HepG2 (cell line): Measurements from ENCODE around the gene PMFBP1. TPM values are rescaled to one million over a fixed set of nuclear protein-coding genes. Genes with fewer than 3 reads are reported as not detected.
A peak's percentile ranks its signal among the peaks of the same experiment; 100 is the strongest.

ENCODE experiments used
- ATAC-seq: fragments of 200-7000 bp; cut with Tn5 transposase; 3 replicates; pipeline ENCODE4 v1.9.1; 2020; ENCODE audit warnings: mild to moderate bottlenecking, moderate library complexity
- BruUV-seq: library from RNA; stranded (reverse); fragments of 400-500 nt; replicated peaks from 2 replicates; lab custom pipeline; 2021; lab: Mats Ljungman, UMichigan
- CTCF ChIA-PET: fragments of 300-600 bp; formaldehyde crosslinking; extraction: SDS; loops from one replicate; lab custom pipeline; 2021; ENCODE audit warnings: low total read pairs, inconsistent platforms, low intra/inter-chr PET ratio; lab: Yijun Ruan, JAX
- POLR2A ChIA-PET: fragments of 350-600 bp; sonication (Branson Sonifier 250); formaldehyde crosslinking; loops from one replicate; lab custom pipeline; 2020; ENCODE audit warnings: antibody characterized with exemption, inconsistent platforms; lab: Yijun Ruan, JAX
- DNase-seq: peaks from one replicate; pipeline ENCODE4 v3.0.0-alpha.2; 2015; ENCODE audit warnings: low spot score
- FAIRE-seq: peaks from 3 replicates; lab custom pipeline; 2011; peaks lifted over from hg19 to GRCh38; lab: Jason Lieb, UNC
- H2AFZ ChIP-seq: one replicate; pipeline ENCODE4 v1.6.1; 2011; ENCODE audit warnings: low read length, inconsistent platforms
- H3K27ac ChIP-seq: fragments of 300-600 bp; 3 replicates; pipeline ENCODE4 v1.8.0; 2011; ENCODE audit warnings: mixed run types, mild to moderate bottlenecking, mixed read lengths, low read length, inconsistent platforms; ENCODE audit not compliant: insufficient read depth; ENCODE audit errors: extremely low read length
- H3K27me3 ChIP-seq, 2 experiments: fragments of 200-600 bp in 1 of 2; 2 replicates in 1 of 2; 3 replicates in 1 of 2; pipeline versions ENCODE4 v1.6.0 to v1.8.0; 2011; ENCODE audit warnings: low read length in 2 of 2, mild to moderate bottlenecking in 2 of 2, moderate library complexity in 2 of 2, inconsistent platforms in 1 of 2; ENCODE audit not compliant: insufficient read depth in 2 of 2, control insufficient read depth in 1 of 2
- H3K36me3 ChIP-seq, 2 experiments: fragments of 200-600 bp in 1 of 2; replicated peaks in 1 of 2; 2 replicates in 1 of 2; 3 replicates in 1 of 2; pipeline versions ENCODE4 v1.5.1 to v1.8.0; 2011; ENCODE audit warnings: low read length in 2 of 2, inconsistent platforms in 1 of 2; ENCODE audit not compliant: insufficient read depth in 2 of 2, control insufficient read depth in 1 of 2
- H3K4me1 ChIP-seq: 2 replicates; pipeline ENCODE4 v1.5.1; 2012; ENCODE audit warnings: low read length, inconsistent platforms; ENCODE audit not compliant: insufficient read depth
- H3K4me2 ChIP-seq: 2 replicates; pipeline ENCODE4 v1.6.0; 2011; ENCODE audit warnings: low read depth, low read length, inconsistent platforms
- H3K4me3 ChIP-seq, 3 experiments: fragments of 200-600 bp in 1 of 3; sonication (generic), shearing (Covaris generic) in 1 of 3; replicated peaks in 1 of 3; 2 replicates each; pipeline ENCODE4 v1.5.1; 2011 to 2016; ENCODE audit warnings: low read length in 3 of 3, inconsistent platforms in 2 of 3, low read depth in 2 of 3, mild to moderate bottlenecking in 2 of 3, control low read depth in 1 of 3, mixed read lengths in 1 of 3; ENCODE audit not compliant: insufficient read depth in 1 of 3
- H3K79me2 ChIP-seq: one replicate; pipeline ENCODE4 v1.6.1; 2011; ENCODE audit warnings: low read length, inconsistent platforms; ENCODE audit not compliant: insufficient read depth
- H3K9ac ChIP-seq: 2 replicates; pipeline ENCODE4 v1.6.0; 2011; ENCODE audit warnings: mild to moderate bottlenecking, low read depth, low read length, inconsistent platforms; ENCODE audit not compliant: insufficient read depth
- H3K9me3 ChIP-seq: 2 replicates; pipeline ENCODE4 v1.5.1; 2012; ENCODE audit warnings: mild to moderate bottlenecking, low read length
- H4K20me1 ChIP-seq: 2 replicates; pipeline ENCODE4 v1.6.0; 2011; ENCODE audit warnings: inconsistent platforms, mild to moderate bottlenecking, low read length, moderate library complexity; ENCODE audit not compliant: insufficient read depth
- AGO2 ChIP-seq: fragments of 200-400 bp; formaldehyde crosslinking; optimal IDR thresholded peaks from 2 replicates; pipeline ENCODE3; 2017; ENCODE audit warnings: mild to moderate bottlenecking, low read depth, low read length, moderate library complexity
- KAT2B ChIP-seq: fragments of 150-350 bp; IDR thresholded peaks from 2 replicates; pipeline ENCODE4 v1.6.1; 2014; ENCODE audit warnings: low read depth, low read length, borderline replicate concordance
- MIXL1 ChIP-seq: IDR thresholded peaks from 2 replicates; pipeline ENCODE4 v1.6.1; 2016
- POLR2AphosphoS2 ChIP-seq: IDR thresholded peaks from 2 replicates; pipeline ENCODE4 v1.6.1; 2011; ENCODE audit warnings: low read depth, low read length, improper control_type of control experiment
- WGBS: methylation state at CpG from one replicate; pipeline ENCODE4 v1.1.6; 2017; ENCODE audit warnings: low lambda C conversion rate; 5-methylcytosine and 5-hydroxymethylcytosine counted together
- in situ Hi-C: cut with HindIII; loops from 2 replicates; pipeline ENCODE4 v1.10.0; 2017; ENCODE audit warnings: low pct_unique_long_range_greater_than_20kb; ENCODE audit not compliant: extremely low pct_ligation_motif_present
- intact Hi-C: fragments of 100-400 bp; cut with micrococcal nuclease; formaldehyde crosslinking; loops from one replicate; pipeline ENCODE4 v1.10.0; 2022; ENCODE audit not compliant: unreplicated experiment
- polyA plus RNA-seq, 8 experiments: library from polyadenylated mRNA; depleted of rRNA in 3 of 8; stranded (reverse) in 7 of 8; unstranded in 1 of 8; fragments of >200 nt; fragmentation: Illumina TruSeq in 4 of 8; extraction: Trizol in 4 of 8; gene quantifications; 2 replicates each; pipeline versions ENCODE4 v1.2.1 to v1.2.3, GENCODE V29; 2011 to 2016; ENCODE audit warnings: low read depth in 4 of 8, missing spikeins in 1 of 8, mixed read lengths in 1 of 8; ENCODE audit not compliant: insufficient read depth in 1 of 8
- total RNA-seq, 5 experiments: library from RNA; depleted of rRNA; stranded (reverse); fragments of >200 nt; fragmentation: Illumina TruSeq; extraction: Trizol; gene quantifications; 2 replicates each; pipeline ENCODE4 v1.2.3, GENCODE V29; 2016; ENCODE audit warnings: low read depth in 1 of 5

PMFBP1 gene
- total and polyA plus RNA-seq, 2 of the 13 experiments (the other 11 are each of a cell fraction or from before 2014, with no cell fraction given), result 1.9 to 3.8 TPM

DNA sequence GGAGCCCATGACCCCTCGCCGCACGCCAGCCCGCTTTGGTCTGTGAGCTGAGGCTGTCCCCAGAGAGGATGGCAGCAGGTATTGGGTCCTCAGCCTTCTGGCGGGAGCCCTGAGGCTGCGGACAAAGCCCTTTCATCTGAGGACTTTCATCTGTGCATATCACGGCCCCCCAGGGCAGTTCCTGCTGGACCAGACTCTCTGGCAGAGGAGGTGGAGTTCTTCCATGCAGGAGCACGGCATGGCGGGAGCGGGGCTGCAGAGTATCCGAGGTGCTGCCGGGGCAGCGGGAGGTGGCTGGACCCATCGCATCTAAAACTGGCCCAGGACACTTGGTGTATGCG is 59.5 kb downstream of the PMFBP1 start:
- no peaks in the 10 kb centered on the region for H3K4me1 ChIP-seq
- 97% methylated on average over 15 of the region's 15 CpGs for WGBS
- H3K9me3 ChIP-seq, result no peaks in the 10 kb centered on the region
- FAIRE-seq, result no peak
- H3K36me3 ChIP-seq, result peaks cover 50 to 56% of the 10 kb centered on the region in 2 experiments
- no peak overlapping the region for H3K4me3 ChIP-seq
- no TSS peak for BruUV-seq
- in situ Hi-C loops (no loop called here), intact Hi-C loops (no loop called here)
- no peak for DNase-seq
- no peaks in the 10 kb centered on the region for H3K27me3 ChIP-seq
- no peaks in the 10 kb centered on the region for H3K79me2 ChIP-seq
- no peak overlapping the region for H3K4me2 ChIP-seq
- CTCF ChIA-PET, result no interaction called here
- no peak overlapping the region for H3K27ac ChIP-seq
- peak; percentile 11; the same call in 2 of the 3 replicates for ATAC-seq
- H3K9ac ChIP-seq, result no peak overlapping the region
- POLR2A ChIA-PET, result no interaction called here
- TF ChIP-seq AGO2 (peak; percentile 57), MIXL1 (no peak)
- H2AFZ ChIP-seq, result no peak overlapping the region
- H4K20me1 ChIP-seq, result no peaks in the 10 kb centered on the region

DNA sequence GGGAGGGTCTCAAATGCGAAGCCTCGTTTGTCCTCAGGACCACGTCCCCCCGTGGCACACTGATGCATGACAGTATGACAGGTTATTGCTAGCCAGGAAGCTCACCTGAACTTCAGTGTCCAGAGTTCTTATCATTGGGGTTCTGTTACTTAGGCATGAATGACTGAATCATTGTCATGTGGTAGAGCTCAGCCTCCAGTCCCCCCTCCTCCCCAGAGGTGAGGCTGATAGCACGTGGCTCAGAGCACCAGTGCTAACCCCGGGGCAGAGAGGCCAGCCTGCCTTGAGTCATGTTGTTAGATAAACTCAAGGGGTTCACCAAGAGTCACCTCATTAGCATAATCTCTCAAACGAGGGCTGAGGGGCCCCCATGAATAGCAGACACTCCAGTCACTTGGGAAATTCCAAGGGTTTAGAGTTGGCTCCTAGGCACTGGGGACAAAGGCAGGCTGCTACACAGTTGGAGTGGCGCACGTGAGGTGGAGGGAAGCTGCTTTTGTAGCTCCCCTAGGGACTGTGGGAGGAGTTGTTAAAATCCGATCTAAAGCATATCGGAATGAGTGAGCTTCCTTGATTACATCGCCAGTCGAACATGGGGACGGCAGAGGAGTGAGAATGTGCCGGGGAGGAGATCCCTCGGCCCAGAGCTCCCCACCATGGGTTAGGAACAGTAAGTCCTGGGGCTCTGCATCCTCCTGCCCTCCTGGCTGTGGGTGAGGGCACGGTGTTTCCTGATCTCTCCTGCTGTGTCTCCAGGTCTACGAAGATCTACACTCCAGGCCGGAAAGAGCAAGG is 60.1 kb downstream of the PMFBP1 start:
- H3K79me2 ChIP-seq, result no peaks in the 10 kb centered on the region
- no peak for DNase-seq
- peak; percentile 7; the same call in 1 of the 3 replicates for ATAC-seq
- no TSS peak for BruUV-seq
- ChIA-PET CTCF (no interaction called here), POLR2A (no interaction called here)
- no peaks in the 10 kb centered on the region for H4K20me1 ChIP-seq
- TF ChIP-seq MIXL1 (no peak), POLR2AphosphoS2 (peak; percentile 66; the same call in 1 of the 2 replicates), KAT2B (no peak)
- H3K27me3 ChIP-seq, result no peaks in the 10 kb centered on the region
- H3K9me3 ChIP-seq, result no peaks in the 10 kb centered on the region
- H3K9ac ChIP-seq, result no peak overlapping the region
- H3K4me2 ChIP-seq, result no peak overlapping the region
- intact Hi-C loops (no loop called here), in situ Hi-C loops (no loop called here)
- WGBS, result 97% methylated on average over 17 of the region's 19 CpGs
- H3K4me1 ChIP-seq, result no peaks in the 10 kb centered on the region
- H3K27ac ChIP-seq, result no peak overlapping the region
- no peak for FAIRE-seq
- no peak overlapping the region for H3K4me3 ChIP-seq
- H2AFZ ChIP-seq, result no peak overlapping the region
- H3K36me3 ChIP-seq, result peaks cover 52 to 62% of the 10 kb centered on the region in 2 experiments
